Dedifferentiated amniotic fluid mesenchymal stem cell (primary cell): ENCODE measurements around the gene ADAM12.

Experiments
- DNase-seq: peaks from one replicate; pipeline ENCODE4 v3.0.0-alpha.2; 2016; ENCODE audit errors: extremely low spot score

ADAM12 gene, protein sequence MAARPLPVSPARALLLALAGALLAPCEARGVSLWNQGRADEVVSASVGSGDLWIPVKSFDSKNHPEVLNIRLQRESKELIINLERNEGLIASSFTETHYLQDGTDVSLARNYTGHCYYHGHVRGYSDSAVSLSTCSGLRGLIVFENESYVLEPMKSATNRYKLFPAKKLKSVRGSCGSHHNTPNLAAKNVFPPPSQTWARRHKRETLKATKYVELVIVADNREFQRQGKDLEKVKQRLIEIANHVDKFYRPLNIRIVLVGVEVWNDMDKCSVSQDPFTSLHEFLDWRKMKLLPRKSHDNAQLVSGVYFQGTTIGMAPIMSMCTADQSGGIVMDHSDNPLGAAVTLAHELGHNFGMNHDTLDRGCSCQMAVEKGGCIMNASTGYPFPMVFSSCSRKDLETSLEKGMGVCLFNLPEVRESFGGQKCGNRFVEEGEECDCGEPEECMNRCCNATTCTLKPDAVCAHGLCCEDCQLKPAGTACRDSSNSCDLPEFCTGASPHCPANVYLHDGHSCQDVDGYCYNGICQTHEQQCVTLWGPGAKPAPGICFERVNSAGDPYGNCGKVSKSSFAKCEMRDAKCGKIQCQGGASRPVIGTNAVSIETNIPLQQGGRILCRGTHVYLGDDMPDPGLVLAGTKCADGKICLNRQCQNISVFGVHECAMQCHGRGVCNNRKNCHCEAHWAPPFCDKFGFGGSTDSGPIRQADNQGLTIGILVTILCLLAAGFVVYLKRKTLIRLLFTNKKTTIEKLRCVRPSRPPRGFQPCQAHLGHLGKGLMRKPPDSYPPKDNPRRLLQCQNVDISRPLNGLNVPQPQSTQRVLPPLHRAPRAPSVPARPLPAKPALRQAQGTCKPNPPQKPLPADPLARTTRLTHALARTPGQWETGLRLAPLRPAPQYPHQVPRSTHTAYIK

DNA sequence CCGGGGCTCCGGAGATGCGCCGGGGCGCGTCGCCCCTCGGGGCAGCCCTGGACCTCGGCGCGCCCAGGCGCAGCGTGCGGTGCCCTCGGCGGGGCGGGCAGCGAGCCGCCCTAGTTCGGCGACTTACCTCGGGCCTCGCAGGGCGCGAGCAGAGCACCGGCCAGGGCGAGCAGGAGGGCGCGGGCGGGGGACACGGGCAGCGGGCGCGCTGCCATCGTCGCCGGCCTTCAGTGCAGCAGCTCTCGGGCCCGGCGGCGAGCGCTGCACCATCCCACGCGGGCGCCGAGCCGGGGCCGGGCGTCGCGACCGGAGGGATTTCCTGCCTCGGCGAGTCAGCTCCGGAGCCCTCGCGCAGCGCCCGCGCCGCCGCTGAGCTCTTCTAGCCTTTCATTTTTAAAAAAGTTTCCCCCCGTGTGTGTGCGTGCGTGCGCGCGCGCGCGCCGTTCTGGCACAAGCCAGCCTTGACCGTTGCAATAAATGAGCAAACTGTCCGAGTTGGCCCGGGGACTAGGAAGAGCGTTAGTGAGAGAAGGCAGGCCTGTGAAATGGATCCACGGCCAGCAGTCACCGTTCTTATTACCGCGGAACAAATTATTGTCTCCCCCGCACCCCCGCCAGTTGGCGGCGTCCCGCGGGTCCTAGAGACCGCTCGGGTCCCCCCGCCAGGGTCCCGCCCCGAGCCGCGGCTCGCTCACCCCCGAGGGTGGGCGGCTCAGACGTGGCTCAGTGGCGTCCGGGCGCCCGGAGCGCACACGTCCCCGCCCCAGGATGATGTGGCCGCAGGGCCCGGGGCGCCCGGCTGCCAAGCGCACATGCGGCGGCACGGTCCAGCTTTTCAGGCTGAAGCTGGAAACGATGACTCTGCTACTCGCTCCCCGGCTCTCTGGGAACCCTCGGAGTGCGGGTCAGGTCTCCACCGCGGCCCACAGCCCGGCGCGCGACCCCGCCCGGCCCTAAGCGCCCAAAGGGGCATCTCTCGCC is at the start of gene ADAM12:
ADAM12 (minus strand) TSS at position 547 of the 981 bp plus-strand sequence; CDS start at position 215, 332 bp downstream.
- DNase-seq: peak; percentile 59

DNA sequence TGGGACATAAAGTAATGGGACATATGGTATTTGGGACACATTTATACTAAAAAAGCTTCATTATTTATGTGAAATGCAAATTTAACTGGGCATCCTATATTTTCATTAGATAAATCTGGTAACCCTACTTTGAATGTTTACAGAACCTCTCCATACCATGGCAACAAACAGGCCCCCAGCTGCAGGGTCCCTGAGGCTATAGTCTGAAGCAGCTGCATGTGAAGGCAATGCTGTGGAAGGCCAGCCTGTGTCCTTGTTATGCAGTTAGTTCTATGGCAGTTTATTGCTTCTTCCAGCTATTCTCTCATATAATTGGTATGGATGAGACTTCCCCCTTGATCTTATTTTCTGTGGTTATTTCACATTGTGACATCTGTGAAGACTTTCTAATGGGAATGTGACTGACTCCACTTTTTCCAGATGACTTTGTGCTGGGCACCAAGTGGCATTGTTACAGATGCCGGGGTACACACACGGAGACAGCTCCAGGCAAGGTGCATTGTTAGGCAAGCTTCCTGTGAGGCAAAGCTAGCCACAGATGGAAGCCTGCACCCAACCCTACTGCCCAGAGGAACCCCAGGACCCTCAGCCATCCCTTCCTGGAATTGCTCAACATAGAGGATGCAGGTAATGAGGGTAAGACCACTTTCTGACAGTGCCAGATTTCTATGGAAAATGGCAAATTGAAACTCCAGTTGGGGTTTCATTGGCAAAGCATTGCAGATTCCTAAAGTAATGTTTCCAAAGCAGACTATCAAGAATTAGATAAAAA is 49.5 kb upstream of the ADAM12 start:
- DNase-seq: no peak

DNA sequence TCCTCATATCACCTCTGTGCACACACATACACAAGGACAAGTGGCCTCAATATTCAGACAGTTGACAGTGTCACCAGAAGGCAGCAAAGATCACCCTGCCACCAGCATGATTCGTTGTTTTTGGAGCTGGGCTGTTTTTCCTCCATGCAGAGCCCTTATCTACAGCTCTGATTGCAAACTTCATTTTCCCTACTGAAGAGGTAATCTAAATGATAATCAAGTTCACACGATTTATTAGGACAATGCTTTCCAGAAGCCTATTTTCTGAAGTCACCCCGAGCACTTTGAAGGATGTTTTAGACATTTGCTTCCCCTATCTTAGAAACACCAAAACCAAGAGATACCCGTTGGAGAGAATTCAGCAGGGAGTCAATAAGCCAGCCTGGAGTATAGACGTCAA is 46.0 kb upstream of the ADAM12 start:
- no peak for DNase-seq

DNA sequence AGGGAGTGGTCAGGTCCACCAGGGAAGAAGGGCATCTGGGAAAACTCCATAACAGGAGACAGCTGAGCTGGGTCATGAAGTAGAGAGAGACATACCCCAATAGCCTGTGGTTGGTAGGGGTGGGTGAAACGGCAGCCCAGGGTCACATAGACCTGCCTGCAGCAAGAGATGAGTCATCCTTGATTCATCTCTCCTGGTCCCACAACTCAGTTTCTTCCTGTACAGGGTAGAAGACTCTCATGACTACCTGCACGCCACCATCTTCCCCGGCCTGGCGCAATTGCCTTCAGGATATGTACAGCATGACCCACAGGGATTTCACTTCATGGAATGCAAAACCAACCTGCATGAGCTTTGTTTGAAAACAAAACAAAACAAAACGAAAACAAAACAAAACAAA is 45.1 kb upstream of the ADAM12 start:
- DNase-seq: no peak

DNA sequence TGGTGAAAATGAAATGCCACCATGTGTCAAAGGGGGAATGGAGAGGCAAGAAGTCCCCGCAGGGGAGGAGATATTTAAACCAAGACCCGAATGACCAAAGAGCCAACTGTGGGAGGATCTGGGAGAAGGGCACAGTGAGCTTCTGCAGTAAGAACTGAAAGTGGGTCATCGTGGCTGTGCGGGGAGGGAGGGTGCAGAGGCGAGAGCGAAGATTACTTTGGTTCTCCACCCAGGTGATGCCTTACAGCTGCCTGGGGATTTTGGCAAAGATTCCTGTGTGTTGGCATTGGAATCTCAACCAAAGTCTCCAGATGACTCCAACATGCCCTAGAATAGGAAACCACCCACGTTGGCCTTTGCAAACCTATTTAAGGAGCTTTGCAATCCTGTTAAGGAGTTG is 44.2 kb upstream of the ADAM12 start:
- DNase-seq: no peak

DNA sequence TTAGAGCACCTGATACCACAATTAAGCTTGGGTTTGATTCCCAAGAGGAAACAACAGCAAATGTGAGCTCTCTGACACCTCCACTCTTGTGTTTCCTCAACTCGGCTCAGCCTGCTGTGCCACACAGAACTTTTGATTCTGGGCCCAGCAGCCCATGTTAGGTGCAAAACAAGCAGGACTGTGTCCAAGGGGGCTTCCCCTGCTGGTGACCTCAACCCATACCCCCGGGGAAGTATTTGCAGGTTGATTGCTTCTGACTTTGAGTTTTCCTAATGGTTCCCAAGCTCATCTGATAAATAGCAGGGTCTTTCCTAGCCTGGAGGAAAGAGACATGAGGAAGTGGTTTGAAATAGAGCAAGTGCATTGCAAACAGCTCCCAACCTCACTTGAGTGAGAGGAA is 43.5 kb upstream of the ADAM12 start:
- DNase-seq: no peak

DNA sequence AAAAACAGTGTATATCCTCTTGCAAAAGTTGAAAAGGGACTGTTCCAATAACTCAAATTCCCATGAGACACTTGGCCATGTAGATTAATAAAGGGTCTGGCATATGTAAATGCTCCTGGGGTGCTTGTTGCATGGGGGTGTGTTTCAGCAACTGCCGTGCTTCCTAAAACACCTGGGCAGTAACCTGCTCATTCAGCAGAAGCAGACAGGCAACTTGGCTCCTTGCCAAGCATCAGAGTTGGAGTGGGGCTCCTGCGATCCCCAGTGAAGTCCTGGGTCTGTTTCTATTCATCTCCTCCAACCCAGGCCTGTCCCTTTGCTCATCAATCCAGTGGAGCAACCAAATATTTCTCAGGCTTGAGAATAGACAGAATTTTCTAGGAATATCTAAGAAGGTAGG is 42.2 kb upstream of the ADAM12 start:
- no peak for DNase-seq

DNA sequence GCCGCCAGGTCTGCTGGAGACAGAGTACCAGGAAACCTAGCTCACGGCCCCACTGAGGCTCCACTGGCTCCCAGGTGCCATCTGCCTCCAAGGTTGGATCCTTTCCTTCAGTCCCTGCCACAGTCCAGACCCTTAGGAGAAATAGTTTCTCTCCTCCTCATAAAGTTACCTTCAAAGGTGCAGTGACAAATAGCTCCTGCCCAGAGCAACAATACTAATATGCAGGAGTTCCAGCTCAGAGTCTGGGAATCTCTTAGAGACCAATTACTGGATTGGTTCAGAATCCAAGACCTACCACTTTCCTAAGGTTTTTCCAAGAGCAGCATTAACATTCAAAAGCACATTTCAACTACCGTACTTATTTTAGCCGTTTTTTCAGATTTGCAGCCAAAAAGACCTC is 41.0 kb upstream of the ADAM12 start:
- DNase-seq: no peak

DNA sequence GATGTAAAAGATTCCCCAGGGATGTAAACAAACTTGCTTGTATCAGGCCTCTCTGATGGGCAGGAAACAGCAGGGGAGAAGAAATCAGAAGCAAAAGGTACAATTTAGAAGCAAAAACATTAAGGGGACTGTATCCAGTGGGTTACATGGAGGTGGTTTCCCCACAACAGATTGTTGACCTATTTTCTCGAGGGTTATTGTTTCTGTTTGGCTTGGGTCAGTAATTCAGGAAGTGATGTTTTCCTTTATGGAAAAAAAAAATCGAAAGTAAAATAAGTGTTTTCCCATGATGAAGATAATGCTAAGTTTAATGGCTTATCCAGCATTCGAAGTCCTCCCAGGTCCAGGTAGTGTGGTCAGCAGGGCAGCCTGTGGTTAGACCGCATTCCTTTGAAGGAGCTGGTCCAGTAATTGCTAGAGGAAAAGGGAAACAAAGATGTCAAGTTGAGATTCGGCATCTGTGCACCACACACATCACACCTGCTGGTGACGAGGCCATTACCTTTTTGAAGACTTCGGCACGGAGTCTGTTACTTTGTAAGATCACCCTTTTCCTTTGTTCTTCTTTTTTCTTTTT is 37.3 kb upstream of the ADAM12 start:
- no peak for DNase-seq

DNA sequence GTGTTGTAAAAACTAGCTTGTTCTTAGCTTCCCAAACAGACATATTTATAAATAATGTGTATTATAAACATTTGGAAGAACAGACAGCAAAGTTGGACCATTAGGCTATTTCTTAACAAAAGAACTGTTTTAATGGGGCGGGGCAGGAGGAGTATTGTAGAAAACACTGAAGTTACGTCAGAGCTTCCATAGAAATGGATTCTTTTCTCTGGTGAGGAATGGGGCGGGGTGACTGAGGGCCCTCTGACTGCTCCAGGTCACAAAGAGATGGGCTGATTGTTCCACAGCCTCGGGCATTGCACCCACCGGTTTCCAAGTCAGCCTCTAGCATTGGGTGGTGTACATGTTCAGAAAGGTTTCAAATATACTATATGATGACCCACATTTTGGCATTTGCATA is 36.8 kb upstream of the ADAM12 start:
- DNase-seq: no peak

DNA sequence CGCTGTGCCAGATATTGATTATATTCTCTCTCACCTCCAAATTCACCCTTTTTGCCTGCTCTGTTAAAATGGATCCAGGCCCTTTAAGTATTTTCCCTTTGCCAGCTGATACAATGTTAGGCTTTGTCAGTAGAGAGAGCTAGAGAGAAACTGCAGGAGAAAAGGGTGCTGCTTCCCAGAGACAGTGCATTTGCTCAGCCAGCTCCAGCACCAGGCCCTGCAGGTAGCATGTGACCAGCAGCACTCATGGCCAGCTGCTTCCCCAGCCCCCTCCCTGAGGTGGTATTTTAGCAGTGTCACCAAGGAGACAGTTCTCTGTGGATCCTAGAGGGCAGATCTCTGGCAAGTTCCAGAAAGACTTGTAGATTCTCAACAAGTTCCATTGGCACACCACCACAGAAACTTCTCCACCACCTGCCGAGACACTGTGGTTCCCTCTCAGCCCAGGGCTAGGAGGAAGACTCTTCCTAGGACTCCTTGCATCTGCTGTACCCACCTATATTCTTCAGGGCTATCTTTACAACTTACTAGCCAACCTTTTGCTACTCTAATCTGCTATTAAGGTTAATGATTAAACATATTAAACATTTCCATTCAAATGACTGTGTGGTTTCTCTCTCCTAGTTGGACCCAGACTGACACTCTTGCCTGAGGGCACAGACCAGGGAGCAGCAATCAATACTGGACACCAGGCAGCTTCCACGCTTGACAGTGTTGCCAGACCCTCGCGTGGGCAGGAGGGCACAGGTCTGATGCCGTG is 35.6 kb upstream of the ADAM12 start:
- no peak for DNase-seq

DNA sequence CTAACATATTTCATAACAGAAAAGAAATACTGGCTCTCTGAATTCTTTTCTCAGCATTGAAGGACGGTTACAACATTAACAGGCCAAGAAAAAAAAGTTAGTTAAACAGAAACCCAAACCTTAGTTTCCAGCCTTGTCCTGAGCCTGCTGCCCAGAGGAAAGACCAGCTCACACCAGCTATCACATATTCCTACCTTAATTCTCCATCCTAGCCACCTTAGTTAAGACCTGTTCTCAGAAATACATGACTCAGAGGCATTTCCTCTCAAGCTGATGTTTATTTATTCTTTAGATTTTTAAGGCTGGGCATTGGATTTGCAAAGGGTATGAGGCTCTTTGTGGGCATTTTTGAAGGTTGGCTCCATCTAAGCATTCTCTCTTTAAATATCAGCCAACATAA is 34.3 kb upstream of the ADAM12 start:
- DNase-seq: peak; percentile 46

DNA sequence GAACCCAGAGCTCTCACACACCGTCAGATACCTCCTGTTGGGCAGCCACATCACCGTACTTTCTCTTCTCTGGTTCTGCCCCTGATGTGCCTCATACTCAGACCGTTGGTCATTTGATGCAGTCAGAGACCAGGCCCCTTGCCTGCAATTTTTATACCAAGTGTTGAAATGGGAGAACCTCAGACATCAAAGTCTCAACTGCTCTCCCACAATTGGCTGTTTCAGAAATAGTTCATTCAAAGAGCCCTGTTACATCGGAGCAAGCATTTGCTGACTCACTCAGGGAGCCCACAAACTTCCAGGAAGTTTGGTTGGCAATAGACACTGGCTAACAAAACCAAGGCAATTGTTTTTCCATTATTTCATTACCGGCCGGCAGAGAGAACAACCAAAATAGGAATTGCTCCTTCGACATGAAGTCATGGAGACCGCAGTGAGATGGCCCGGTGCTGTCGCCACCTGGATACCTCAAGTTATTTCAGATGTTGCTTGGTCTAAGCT is 33.5 kb upstream of the ADAM12 start:
- peak; percentile 99 for DNase-seq

DNA sequence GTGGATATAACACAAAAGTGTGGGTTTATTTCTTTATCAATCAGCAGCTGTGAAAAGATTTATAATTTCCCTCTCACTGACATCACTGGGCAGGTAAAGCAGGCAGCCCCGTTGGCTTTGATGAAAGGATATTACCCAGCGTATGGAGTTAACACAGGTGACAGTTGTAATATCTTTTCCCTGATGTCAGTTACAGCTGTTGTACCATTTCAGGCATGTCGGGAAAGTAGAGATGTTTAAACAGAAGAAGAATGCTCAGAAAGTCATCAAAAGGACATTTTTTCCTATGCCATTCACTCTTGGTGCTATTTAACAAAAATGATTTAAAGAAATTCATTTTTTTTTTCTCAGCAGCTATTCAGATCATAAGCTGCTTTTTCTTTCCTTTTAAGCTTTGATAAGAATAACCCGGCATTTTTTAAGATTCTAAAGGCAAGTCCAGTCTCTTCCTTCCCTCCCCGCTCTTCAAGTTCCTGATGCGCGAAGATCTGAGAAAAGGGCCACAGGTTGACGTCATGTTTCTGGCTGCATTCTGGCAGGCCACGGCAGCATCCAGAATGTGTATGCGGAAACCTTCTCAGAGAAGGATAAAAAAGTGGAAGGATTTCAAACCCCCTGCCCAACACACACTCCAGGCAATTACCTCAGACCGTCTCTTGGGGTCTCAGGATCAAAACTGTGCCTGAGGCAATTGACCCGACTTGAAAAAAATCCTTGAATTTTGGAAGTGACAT is 32.5 kb upstream of the ADAM12 start:
- DNase-seq: no peak

DNA sequence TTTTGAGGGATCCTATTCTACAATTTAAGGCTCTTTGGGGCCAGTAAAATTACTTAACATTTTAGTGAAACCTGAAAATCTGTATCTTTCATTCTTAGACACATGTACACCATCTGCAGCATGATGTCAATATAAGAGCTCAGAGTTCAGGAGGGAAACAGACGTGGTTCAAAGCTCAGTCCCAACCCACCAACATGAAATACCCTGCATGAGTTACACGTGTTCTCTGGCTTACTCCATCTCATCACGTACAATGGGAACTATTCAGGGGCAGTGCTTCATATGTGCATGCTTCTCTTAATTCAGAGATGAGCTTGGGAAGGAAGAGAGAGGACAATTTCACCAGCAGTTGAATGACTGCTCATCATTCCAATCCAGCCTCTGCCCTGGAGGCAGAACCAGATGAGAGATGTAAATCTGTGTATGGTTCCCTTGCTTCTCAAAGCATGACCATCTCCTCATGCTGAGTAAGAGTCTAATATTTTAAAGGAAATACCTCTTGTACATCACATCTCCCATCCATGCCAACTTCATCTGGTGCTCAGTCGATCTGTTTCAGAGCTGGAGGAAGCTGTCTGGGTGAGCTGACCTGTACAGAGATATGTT is 29.0 kb upstream of the ADAM12 start:
- no peak for DNase-seq

DNA sequence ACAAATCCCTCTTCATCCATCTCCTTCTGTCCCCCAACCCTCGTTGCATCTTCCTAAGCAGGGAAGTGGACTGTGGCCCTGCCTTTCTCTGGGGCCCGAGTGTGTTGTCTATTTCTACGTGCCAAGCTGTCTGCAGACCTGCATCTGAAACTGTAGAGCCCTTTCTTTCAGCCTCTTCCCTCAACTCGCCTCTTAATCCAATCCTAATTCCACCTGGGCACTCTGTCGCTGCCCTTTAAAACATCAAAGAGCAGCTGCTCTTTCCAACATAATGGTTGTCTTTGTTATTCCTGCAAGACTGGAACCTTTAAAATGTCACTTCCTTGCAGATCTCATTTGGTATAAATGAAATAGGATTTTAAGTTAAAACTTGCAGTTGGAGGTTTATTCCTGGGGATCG is 21.5 kb upstream of the ADAM12 start:
- no peak for DNase-seq

DNA sequence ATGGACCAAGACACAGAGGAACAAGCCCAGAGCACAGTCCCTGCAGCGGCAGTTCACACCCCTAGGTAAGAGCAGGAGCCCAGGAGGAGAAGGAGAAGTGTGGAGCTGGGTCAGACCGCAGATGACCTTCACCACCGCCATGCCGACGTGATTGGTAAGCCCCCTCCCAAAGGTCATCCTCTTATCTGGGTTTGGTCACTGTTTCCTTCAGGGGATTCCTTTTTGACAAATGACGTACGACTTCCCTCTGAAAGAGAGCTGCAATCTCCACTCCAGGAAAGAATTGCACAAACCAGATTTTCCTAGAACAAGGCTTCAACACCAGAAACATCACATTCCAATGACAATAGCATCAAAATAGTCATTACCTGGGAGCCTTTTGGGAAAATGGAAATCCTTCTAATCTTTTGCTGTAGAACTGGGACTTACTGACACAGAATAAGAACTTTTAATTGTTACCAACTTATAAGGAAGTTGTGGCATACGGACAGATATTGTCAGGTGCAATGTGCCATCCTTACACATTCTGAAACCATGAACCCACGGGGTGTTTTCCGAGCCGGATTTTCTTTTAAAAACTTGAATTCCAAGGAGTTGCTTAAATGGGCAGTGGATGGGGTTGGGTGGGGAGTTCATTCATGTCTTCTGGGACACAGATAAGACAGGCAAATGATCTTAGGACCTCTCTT is 20.8 kb upstream of the ADAM12 start:
- no peak for DNase-seq

DNA sequence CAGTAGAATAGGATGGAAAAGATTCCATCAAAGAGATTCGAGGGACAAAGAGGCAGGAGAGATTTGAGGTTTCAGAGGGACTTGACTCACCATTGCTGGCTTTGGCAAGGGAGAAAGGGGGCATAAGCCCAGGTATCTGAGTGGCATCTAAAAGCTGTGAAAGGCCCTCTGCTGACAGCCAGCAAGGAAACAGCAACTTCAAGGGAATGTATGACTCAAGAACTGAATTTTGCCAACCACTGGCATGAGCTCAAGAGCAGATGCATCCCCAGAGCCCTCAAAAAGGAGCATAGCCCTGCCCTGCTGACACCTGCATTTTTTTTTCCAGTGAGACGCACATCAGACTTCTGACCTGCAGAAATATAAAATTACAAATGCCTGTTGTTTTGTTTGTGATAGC is 19.6 kb upstream of the ADAM12 start:
- DNase-seq: no peak
